ENCODE results near the gene SV2B.

The SV2B gene

GRCh38 chr15:91099995-91100813 is at the start of gene SV2B:
Gene SV2B, plus strand, starts transcription at chr15:91100257. Its CDS starts 126,007 bp downstream, at chr15:91226264.
- Histone ChIP-seq H3K79me2 (ENCODE audit: insufficient read depth, low read length) (no peaks in the 10 kb centered on the region), H3K4me3 (ENCODE audit: insufficient read depth, low read length, poor library complexity, severe bottlenecking) (no peak within 1 kb of the TSS), H3F3A (ENCODE audit: insufficient read depth) (no peaks in the 10 kb centered on the region), H3K9me3 (ENCODE audit: insufficient read depth, low read length) (no peaks in the 10 kb centered on the region), H4K20me1 (ENCODE audit: low read depth, low read length) (no peaks in the 10 kb centered on the region), H3K27me3 (ENCODE audit: low read length) (no peaks in the 10 kb centered on the region), H3K4me2 (ENCODE audit: low read depth, low read length, poor library complexity, severe bottlenecking) (peak within 1 kb of the TSS; percentile 33), H3K36me3 (ENCODE audit: low read length) (no peaks in the 10 kb centered on the region), H3K9ac (ENCODE audit: low read length) (no peak within 1 kb of the TSS), H3K9me2 (replicated peaks; ENCODE audit: insufficient read depth, low read length) (no peaks in the 10 kb centered on the region), H3K27ac (ENCODE audit: low read depth, low read length) (no peak within 1 kb of the TSS), H2AFZ (ENCODE audit: low read depth, low read length, severe bottlenecking) (no peak within 1 kb of the TSS)
- TF ChIP-seq CTCF (IDR thresholded peaks at IDR 0.05; ENCODE audit: insufficient read depth, low read length, poor library complexity, severe bottlenecking) (no peak), EZH2phosphoT487 (conservative IDR thresholded peaks at IDR 0.05; ENCODE audit: low read length) (no peak)

DNA sequence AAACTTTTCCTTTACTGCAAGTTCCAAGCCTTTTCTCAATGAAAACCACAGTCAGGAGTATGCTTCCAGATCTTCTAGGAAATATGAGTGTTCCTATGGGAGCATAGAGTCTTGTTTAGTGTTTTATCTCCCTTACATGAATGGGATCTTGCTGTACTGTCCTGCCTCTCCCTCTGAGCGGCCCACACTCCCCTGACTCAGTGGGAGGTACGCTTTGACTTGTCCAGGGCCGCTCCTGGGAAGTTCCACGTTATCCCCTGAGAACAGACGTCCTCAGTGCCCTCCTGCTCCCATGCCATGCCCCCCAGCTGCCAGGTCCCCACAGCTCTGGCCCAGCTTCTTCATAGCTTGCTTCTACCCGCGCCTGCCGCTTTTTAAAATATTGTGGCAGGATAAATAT is 48.8 kb upstream of the SV2B start:
- TF ChIP-seq EZH2phosphoT487 (conservative IDR thresholded peaks at IDR 0.05; ENCODE audit: low read length): no peak
- TF ChIP-seq CTCF (IDR thresholded peaks at IDR 0.05; ENCODE audit: insufficient read depth, low read length, poor library complexity, severe bottlenecking): no peak
- H3F3A ChIP-seq (ENCODE audit: insufficient read depth): no peaks in the 10 kb centered on the region
- H3K27me3 ChIP-seq (ENCODE audit: low read length): no peaks in the 10 kb centered on the region

DNA sequence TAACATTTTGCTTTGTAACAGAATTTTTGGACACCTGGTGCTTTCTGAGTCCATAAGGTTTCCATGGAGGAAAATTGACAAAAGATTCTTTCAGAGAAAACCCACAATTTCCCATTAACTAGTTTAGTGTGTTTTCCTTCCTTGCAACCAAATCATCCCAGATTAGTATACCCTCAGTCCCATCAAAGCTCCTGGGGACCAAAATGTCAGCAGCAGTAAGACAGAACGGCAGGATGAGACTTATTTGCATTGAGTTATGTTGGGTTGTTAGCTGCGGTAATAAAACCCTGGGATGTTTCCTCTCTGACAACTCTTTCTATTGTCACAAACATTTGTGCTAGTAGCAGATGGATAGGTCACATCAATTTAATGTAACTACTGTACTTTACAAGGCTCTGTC is 45.2 kb upstream of the SV2B start:
- Histone ChIP-seq H3K36me3 (ENCODE audit: low read length) (no peaks in the 10 kb centered on the region), H3F3A (ENCODE audit: insufficient read depth) (no peaks in the 10 kb centered on the region), H3K27ac (ENCODE audit: low read depth, low read length) (no peak overlapping the region), H3K27me3 (ENCODE audit: low read length) (no peaks in the 10 kb centered on the region), H3K9ac (ENCODE audit: low read length) (no peak overlapping the region), H2AFZ (ENCODE audit: low read depth, low read length, severe bottlenecking) (no peak overlapping the region), H3K79me2 (ENCODE audit: insufficient read depth, low read length) (no peaks in the 10 kb centered on the region), H3K4me2 (ENCODE audit: low read depth, low read length, poor library complexity, severe bottlenecking) (no peak overlapping the region), H3K9me3 (ENCODE audit: insufficient read depth, low read length) (no peaks in the 10 kb centered on the region), H4K20me1 (ENCODE audit: low read depth, low read length) (no peaks in the 10 kb centered on the region), H3K4me3 (ENCODE audit: insufficient read depth, low read length, poor library complexity, severe bottlenecking) (no peak overlapping the region), H3K9me2 (replicated peaks; ENCODE audit: insufficient read depth, low read length) (no peaks in the 10 kb centered on the region)
- no peak for TF ChIP-seq CTCF (IDR thresholded peaks at IDR 0.05; ENCODE audit: insufficient read depth, low read length, poor library complexity, severe bottlenecking)

More for the DNA sequence above, 48.8 kb upstream of the SV2B start:
- Histone ChIP-seq H3K4me2 (ENCODE audit: low read depth, low read length, poor library complexity, severe bottlenecking) (no peak overlapping the region), H3K9me3 (ENCODE audit: insufficient read depth, low read length) (no peaks in the 10 kb centered on the region), H3K79me2 (ENCODE audit: insufficient read depth, low read length) (no peaks in the 10 kb centered on the region), H3K9me2 (replicated peaks; ENCODE audit: insufficient read depth, low read length) (no peaks in the 10 kb centered on the region), H3K9ac (ENCODE audit: low read length) (no peak overlapping the region), H2AFZ (ENCODE audit: low read depth, low read length, severe bottlenecking) (no peak overlapping the region), H3K27ac (ENCODE audit: low read depth, low read length) (no peak overlapping the region), H3K4me3 (ENCODE audit: insufficient read depth, low read length, poor library complexity, severe bottlenecking) (no peak overlapping the region), H4K20me1 (ENCODE audit: low read depth, low read length) (no peaks in the 10 kb centered on the region), H3K36me3 (ENCODE audit: low read length) (no peaks in the 10 kb centered on the region)

All from SU-DHL-6 (cell line).